ENCODE data around the gene AGBL4.

DNA sequence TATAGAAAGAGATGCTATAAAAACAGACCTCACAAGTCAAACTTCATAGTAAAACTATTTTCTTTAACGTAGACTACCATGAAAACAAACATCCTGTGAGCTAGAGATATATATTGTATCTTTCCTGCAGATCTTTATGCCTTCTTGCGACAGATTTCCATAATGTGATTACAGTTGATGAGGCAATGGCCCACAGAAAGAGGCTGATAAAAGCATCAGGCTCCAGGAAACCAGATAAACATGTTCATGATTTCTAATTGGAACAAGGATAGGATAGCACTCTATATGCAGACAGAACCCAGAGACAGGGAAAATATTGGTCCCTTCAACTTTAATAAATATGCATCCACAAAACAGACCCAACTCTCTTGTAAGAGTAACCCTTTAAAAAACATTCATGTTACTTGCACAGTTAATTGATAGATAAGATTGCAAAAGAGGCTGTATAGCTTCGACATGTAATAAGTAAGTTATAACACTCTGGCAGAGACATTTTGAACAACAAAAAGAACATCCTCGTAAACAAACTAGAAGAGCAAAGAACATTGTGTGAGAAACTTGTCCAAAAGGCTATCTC is 329.4 kb downstream of the AGBL4 start:
- TF ChIP-seq, protein P1, sequence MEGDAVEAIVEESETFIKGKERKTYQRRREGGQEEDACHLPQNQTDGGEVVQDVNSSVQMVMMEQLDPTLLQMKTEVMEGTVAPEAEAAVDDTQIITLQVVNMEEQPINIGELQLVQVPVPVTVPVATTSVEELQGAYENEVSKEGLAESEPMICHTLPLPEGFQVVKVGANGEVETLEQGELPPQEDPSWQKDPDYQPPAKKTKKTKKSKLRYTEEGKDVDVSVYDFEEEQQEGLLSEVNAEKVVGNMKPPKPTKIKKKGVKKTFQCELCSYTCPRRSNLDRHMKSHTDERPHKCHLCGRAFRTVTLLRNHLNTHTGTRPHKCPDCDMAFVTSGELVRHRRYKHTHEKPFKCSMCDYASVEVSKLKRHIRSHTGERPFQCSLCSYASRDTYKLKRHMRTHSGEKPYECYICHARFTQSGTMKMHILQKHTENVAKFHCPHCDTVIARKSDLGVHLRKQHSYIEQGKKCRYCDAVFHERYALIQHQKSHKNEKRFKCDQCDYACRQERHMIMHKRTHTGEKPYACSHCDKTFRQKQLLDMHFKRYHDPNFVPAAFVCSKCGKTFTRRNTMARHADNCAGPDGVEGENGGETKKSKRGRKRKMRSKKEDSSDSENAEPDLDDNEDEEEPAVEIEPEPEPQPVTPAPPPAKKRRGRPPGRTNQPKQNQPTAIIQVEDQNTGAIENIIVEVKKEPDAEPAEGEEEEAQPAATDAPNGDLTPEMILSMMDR (IDR thresholded peaks at IDR 0.05) = no peak
- TF ChIP-seq POLR2AphosphoS5 (IDR thresholded peaks at IDR 0.05) = no peak
